ENCODE results near the gene TTL. TPM values are rescaled to one million over a fixed set of nuclear protein-coding genes. Genes with fewer than 3 reads are reported as not detected.

TTL gene
- total RNA-seq, 4 donors from 2014 or later, result 22.3 to 41.6 (median 31.2) TPM

DNA sequence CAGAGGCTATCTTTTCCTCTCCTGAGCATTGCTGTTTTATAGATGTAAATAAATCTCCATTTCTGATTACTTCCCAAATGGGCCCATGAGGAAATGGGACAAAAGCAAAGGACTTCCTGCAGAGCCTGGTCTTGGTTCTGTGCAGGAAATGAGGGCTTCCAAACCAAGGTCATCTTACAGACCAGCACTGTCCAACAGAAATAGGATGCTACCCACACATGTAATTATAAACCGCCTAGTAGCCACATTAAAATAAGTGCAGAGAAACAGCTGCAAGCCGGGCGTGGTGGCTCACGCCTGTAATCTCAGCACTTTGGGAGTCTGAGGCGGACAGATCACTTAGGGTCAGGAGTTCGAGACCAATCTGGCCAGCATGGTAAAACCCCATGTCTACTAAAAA, 6.2 kb downstream of the TTL start:
- TF ChIP-seq, protein P1, sequence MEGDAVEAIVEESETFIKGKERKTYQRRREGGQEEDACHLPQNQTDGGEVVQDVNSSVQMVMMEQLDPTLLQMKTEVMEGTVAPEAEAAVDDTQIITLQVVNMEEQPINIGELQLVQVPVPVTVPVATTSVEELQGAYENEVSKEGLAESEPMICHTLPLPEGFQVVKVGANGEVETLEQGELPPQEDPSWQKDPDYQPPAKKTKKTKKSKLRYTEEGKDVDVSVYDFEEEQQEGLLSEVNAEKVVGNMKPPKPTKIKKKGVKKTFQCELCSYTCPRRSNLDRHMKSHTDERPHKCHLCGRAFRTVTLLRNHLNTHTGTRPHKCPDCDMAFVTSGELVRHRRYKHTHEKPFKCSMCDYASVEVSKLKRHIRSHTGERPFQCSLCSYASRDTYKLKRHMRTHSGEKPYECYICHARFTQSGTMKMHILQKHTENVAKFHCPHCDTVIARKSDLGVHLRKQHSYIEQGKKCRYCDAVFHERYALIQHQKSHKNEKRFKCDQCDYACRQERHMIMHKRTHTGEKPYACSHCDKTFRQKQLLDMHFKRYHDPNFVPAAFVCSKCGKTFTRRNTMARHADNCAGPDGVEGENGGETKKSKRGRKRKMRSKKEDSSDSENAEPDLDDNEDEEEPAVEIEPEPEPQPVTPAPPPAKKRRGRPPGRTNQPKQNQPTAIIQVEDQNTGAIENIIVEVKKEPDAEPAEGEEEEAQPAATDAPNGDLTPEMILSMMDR (IDR thresholded peaks at IDR 0.05; ENCODE audit: low read depth), result no peak

DNA sequence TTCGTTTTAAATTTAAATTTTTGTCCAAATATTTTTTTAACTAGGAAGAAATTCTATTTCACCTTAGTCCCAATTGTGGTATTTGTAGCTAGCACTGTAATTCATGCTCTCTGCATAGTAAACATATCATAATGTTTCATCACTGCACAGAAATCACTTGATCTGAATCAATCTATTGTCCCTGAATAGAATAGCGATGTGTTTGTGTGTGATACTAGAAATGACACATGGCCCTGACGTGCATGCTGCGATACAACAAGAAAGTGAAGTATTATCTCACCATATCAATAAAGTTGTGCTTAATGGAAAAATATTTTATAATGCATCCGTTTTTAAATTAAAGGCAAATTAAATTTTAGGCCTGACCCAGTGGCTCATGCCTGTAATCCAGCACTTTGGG, 10.0 kb downstream of the TTL start:
- TF ChIP-seq, protein P1 (IDR thresholded peaks at IDR 0.05; ENCODE audit: low read depth), result no peak

DNA sequence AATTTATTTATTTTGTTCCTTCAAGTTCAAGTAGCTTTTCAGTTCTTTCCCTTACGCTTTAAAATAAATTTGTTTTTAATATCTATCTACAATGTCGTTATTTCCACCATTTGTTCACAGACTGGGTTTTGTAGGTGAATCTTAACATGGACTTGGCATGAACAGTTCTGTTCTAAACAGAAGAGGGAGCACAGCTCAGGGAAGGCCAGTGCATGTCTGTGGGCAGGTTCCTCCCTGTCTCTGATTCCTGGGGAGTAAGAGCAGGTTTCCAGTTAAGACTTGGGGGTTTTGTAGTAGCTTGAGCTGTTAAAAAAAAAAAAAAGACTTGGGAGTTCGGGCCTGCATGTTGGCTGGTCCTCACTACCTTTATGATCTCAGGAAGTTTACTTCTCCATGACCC, 11.1 kb downstream of the TTL start:
- TF ChIP-seq, protein P1 (IDR thresholded peaks at IDR 0.05; ENCODE audit: low read depth), result no peak

DNA sequence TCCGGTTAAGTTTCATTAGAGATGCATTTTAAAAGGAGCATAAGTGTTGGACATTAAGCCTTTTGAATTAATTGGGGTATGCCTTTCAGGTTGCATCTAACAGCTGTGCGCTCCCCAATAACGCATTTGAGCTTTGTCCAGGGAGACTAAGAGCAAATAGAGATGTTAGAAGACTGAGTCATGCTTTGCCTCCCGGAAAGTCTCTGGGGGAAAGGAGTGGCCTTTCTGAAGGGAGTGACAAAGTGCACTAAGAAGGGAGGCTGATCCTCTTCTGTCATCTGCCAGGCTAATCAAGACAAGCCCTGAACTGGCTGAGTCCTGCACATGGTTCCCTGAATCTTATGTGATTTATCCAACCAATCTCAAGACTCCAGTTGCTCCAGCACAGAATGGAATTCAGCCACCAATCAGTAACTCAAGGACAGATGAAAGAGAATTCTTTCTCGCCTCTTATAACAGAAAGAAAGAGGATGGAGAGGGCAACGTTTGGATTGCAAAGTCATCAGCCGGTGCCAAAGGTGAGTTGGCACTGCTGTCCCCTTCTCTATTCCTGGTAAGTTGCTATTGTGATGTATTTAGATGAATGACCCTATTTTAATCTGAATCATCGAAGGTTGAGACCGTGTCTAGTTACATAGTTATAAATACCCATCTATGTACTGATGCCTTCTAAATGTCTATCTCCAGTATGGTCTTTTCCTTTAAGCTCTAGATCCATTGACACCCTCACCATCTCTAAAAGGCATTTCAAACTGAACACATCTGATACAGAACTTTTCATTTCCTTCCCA, 12.1 kb downstream of the TTL start:
- TF ChIP-seq, protein P1 (IDR thresholded peaks at IDR 0.05; ENCODE audit: low read depth), result no peak

DNA sequence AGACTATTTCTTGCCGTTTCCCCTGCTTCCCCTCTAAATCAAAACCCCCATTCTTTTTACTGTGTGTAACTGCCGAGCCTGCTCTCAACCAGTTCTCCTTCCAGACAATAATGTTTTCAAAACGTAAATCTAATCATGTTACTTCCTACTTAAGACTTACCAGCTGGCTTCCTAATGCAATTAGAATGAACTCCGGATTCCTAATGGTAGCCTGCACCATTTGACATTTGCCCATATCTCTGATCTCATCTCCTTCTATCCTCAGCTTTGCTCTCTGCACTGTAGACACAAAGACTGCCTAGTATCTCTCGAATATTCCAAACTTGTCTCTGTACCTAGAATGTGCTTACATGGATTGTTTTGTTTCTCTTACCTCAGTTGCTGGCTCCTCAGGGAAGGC, 12.9 kb downstream of the TTL start:
- TF ChIP-seq, protein P1 (IDR thresholded peaks at IDR 0.05; ENCODE audit: low read depth), result no peak

DNA sequence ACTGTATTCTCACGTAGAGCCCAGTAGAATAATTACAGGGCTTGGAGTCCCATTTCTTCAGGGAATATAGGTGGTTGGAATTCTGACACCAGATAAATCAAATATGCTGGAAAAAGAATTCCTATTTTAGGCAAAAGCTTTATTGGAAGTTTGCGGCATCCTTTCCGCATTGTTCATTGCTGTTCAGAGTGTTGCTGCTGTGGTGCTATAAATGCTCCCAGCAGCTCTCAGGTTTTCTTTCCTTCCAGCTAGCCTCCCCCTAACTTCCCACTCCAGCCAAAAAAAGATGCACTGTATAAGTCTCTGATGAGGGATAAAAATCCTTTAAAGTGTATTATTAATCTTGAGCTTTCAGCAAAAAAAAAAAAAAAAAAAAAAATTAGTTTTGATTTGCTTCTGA, 34.8 kb downstream of the TTL start:
- TF ChIP-seq, protein P1 (IDR thresholded peaks at IDR 0.05; ENCODE audit: low read depth), result no peak

DNA sequence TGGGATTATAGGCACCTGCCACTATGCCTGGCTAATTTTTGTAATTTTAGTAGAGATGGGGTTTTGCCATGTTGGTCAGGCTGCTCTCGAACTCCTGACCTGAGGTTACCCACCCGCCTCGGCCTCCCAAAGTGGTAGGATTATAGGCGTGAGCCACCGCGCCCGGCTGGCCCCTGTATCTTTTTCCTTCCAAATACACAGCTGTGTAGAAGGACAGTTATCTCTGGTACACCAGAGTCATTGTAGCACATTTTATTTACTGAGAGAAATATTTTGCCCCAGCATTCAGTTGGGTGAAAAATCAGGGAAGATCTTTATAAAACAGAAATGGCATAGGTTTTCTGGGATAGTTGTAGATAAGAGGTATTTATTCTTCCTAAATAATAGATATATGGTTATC, 36.9 kb downstream of the TTL start:
- TF ChIP-seq, protein P1 (IDR thresholded peaks at IDR 0.05; ENCODE audit: low read depth), result no peak

All from subcutaneous adipose tissue (tissue), 4 donors.